Measurements from ENCODE around the gene FGB. TPM values are rescaled to one million over a fixed set of nuclear protein-coding genes. Genes with fewer than 3 reads are reported as not detected.
A peak's percentile ranks its signal among the peaks of the same experiment; 100 is the strongest.

Gene FGB
- total and polyA plus RNA-seq, 2 donors: 1.1 to 1.3 TPM

DNA sequence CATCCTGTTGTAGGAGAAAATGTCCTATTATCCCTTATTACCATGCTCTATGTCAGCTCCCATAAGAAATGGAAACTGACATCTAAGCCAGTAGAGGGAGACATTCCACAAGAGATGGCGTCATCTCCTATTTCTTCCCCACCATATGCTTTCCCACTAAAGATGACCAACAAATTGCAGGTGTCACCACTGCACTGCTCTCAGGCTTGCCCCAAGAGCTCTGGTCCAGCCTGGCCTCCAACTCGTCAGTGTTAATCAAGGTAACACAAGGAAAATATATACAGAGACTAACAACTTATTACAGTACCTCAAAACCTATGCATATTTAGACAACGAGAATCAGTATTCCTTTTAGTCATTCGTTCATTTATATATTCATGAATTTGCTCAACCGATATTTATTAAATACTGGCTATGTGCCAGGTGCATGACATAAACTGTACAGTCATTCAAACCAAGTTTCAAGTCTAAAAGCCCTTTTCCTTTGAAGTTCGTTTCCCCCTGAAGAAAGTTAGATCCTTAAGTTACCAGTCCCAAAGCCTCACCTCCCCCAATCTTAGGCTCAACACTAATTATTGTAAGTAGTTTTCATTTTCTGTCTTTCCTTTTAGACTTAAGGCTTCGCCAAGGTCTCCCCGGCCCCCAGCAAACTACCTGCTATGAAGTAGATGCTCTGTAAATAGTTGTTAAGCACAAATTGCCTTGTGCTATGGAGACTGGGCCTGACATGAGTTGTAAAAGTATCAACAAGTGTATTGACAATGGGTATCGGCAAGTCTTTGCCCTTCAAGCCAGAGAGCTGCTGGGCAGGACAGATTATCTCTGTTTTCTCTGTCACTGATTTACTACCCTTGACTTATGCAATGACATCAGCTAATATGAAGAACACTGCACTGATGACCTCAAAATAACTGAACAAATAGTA is 3.1 kb upstream of the FGB start:
- H3K36me3 ChIP-seq (ENCODE audit: control insufficient read depth in 2 of 2, insufficient read depth in 2 of 2, low read length in 1 of 2): no peaks in the 10 kb centered on the region
- H3K27ac ChIP-seq (ENCODE audit: low read depth in 1 of 2, low read length in 1 of 2): no peak overlapping the region
- no peaks in the 10 kb centered on the region for H3K9me3 ChIP-seq (ENCODE audit: control insufficient read depth in 2 of 2, insufficient read depth in 1 of 2, low read length in 1 of 2)
- peak in 2 of 9 donors; percentile 2 to 25 for DNase-seq (ENCODE audit: low read depth in 6 of 9, low spot score in 9 of 9)
- H3K27me3 ChIP-seq (ENCODE audit: control insufficient read depth in 2 of 2, insufficient read depth in 1 of 2, low read length in 1 of 2): no peaks in the 10 kb centered on the region
- 86% methylated on average over 9 of the region's 9 CpGs for WGBS
- no peaks in the 10 kb centered on the region for H3K4me1 ChIP-seq (ENCODE audit: control insufficient read depth in 2 of 2, insufficient read depth in 2 of 2, low read length in 2 of 2)
- H3K4me3 ChIP-seq (ENCODE audit: low read length in 2 of 2): no peak overlapping the region

DNA sequence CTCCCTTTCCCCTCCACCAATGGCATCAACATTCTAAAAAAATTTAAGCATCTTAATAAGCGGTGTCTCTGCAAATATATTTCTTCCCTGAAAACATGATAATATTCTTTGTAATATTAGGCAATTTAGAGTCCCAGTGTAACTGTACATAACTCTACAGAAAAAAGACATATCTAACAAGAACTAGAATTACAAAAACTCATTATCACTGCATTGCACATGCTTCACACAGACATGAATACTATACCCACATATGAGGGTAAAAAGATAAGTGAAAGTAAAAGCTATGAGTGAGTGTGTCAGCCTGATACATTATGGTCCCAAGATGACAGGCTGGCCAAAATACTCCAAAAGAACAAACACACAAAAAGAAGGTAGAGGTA is 2.4 kb upstream of the FGB start:
- Histone ChIP-seq H3K4me3 (ENCODE audit: low read length in 2 of 2) (no peak overlapping the region), H3K27me3 (ENCODE audit: control insufficient read depth in 2 of 2, insufficient read depth in 1 of 2, low read length in 1 of 2) (no peaks in the 10 kb centered on the region), H3K27ac (ENCODE audit: low read depth in 1 of 2, low read length in 1 of 2) (no peak overlapping the region), H3K9me3 (ENCODE audit: control insufficient read depth in 2 of 2, insufficient read depth in 1 of 2, low read length in 1 of 2) (no peaks in the 10 kb centered on the region), H3K4me1 (ENCODE audit: control insufficient read depth in 2 of 2, insufficient read depth in 2 of 2, low read length in 2 of 2) (no peaks in the 10 kb centered on the region), H3K36me3 (ENCODE audit: control insufficient read depth in 2 of 2, insufficient read depth in 2 of 2, low read length in 1 of 2) (no peaks in the 10 kb centered on the region)
- DNase-seq (ENCODE audit: low read depth in 6 of 9, low spot score in 9 of 9): no peak
- 99% methylated on average over 1 of the region's 1 CpG for WGBS

DNA sequence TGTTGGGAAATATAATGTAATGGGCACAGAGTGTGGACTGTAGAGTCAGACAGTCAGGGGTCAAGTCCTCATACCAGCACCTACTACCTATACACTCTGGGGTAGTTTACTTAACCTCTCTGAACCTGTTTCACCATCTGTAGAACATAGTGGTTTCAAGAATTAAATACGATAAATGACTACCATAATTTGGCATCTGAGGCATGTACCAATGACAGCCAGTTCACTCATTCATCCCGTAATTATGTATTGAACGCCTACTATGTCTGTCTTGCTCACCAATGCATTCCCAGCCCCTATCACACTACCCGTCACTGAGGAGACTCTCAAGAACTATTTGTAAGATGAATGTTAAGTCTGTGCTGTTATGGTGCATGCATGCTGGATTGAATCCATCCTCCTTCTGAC is 2.0 kb upstream of the FGB start:
- 97% methylated on average over 4 of the region's 4 CpGs for WGBS
- Histone ChIP-seq H3K9me3 (ENCODE audit: control insufficient read depth in 2 of 2, insufficient read depth in 1 of 2, low read length in 1 of 2) (no peaks in the 10 kb centered on the region), H3K4me3 (ENCODE audit: low read length in 2 of 2) (no peak overlapping the region), H3K27me3 (ENCODE audit: control insufficient read depth in 2 of 2, insufficient read depth in 1 of 2, low read length in 1 of 2) (no peaks in the 10 kb centered on the region), H3K27ac (ENCODE audit: low read depth in 1 of 2, low read length in 1 of 2) (no peak overlapping the region), H3K4me1 (ENCODE audit: control insufficient read depth in 2 of 2, insufficient read depth in 2 of 2, low read length in 2 of 2) (no peaks in the 10 kb centered on the region), H3K36me3 (ENCODE audit: control insufficient read depth in 2 of 2, insufficient read depth in 2 of 2, low read length in 1 of 2) (no peaks in the 10 kb centered on the region)
- DNase-seq (ENCODE audit: low read depth in 6 of 9, low spot score in 9 of 9): no peak

DNA sequence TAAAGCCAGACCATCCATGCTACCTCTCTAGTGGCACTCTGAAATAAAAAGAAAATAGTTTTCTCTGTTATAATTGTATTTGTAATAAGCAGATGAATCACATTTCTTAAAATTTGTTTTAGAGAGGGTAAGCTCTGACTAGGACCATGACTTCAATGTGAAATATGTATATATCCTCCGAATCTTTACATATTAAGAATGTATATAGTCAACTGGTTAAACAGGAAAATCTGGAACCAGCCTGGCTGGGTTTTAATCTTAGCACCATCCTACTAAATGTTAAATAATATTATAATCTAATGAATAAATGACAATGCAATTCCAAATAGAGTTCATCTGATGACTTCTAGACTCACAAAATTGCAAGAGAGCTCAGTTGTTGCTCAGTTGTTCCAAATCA is 1.5 kb downstream of the FGB start:
- no peak overlapping the region for H3K4me3 ChIP-seq (ENCODE audit: low read length in 2 of 2)
- WGBS: 97% methylated on average over 1 of the region's 1 CpG
- no peak overlapping the region for H3K27ac ChIP-seq (ENCODE audit: low read depth in 1 of 2, low read length in 1 of 2)
- no peaks in the 10 kb centered on the region for H3K4me1 ChIP-seq (ENCODE audit: control insufficient read depth in 2 of 2, insufficient read depth in 2 of 2, low read length in 2 of 2)
- H3K9me3 ChIP-seq (ENCODE audit: control insufficient read depth in 2 of 2, insufficient read depth in 1 of 2, low read length in 1 of 2): no peaks in the 10 kb centered on the region
- H3K27me3 ChIP-seq (ENCODE audit: control insufficient read depth in 2 of 2, insufficient read depth in 1 of 2, low read length in 1 of 2): no peaks in the 10 kb centered on the region
- DNase-seq (ENCODE audit: low read depth in 6 of 9, low spot score in 9 of 9): no peak
- no peaks in the 10 kb centered on the region for H3K36me3 ChIP-seq (ENCODE audit: control insufficient read depth in 2 of 2, insufficient read depth in 2 of 2, low read length in 1 of 2)

DNA sequence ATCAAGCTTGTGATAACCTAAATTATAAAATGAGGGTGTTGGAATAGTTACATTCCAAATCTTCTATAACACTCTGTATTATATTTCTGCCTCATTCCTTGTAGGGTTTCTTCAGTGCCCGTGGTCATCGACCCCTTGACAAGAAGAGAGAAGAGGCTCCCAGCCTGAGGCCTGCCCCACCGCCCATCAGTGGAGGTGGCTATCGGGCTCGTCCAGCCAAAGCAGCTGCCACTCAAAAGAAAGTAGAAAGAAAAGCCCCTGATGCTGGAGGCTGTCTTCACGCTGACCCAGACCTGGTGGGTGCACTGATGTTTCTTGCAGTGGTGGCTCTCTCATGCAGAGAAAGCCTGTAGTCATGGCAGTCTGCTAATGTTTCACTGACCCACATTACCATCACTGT is 2.9 kb downstream of the FGB start:
- 93% methylated on average over 6 of the region's 6 CpGs for WGBS
- Histone ChIP-seq H3K4me1 (ENCODE audit: control insufficient read depth in 2 of 2, insufficient read depth in 2 of 2, low read length in 2 of 2) (no peaks in the 10 kb centered on the region), H3K27me3 (ENCODE audit: control insufficient read depth in 2 of 2, insufficient read depth in 1 of 2, low read length in 1 of 2) (no peaks in the 10 kb centered on the region), H3K4me3 (ENCODE audit: low read length in 2 of 2) (no peak overlapping the region), H3K27ac (ENCODE audit: low read depth in 1 of 2, low read length in 1 of 2) (no peak overlapping the region), H3K36me3 (ENCODE audit: control insufficient read depth in 2 of 2, insufficient read depth in 2 of 2, low read length in 1 of 2) (no peaks in the 10 kb centered on the region), H3K9me3 (ENCODE audit: control insufficient read depth in 2 of 2, insufficient read depth in 1 of 2, low read length in 1 of 2) (no peaks in the 10 kb centered on the region)
- DNase-seq (ENCODE audit: low read depth in 6 of 9, low spot score in 9 of 9): no peak

DNA sequence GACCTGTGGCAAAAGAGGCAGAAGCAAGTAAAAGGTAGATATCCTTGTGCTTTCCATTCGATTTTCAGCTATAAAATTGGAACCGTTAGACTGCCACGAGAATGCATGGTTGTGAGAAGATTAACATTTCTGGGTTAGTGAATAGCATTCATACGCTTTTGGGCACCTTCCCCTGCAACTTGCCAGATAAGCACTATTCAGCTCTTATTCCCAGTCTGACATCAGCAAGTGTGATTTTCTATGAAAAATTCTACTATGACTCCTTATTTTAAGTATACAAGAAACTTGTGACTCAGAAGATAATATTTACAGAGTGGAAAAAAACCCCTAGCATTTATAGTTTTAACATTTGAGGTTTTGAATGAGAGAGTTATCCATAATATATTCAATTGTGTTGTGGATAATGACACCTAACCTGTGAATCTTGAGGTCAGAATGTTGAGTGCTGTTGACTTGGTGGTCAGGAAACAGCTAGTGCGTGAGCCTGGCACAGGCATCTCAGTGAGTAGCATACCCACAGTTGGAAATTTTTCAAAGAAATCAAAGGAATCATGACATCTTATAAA is 3.9 kb downstream of the FGB start:
- Histone ChIP-seq H3K36me3 (ENCODE audit: control insufficient read depth in 2 of 2, insufficient read depth in 2 of 2, low read length in 1 of 2) (no peaks in the 10 kb centered on the region), H3K4me1 (ENCODE audit: control insufficient read depth in 2 of 2, insufficient read depth in 2 of 2, low read length in 2 of 2) (no peaks in the 10 kb centered on the region), H3K9me3 (ENCODE audit: control insufficient read depth in 2 of 2, insufficient read depth in 1 of 2, low read length in 1 of 2) (no peaks in the 10 kb centered on the region), H3K27ac (ENCODE audit: low read depth in 1 of 2, low read length in 1 of 2) (no peak overlapping the region), H3K27me3 (ENCODE audit: control insufficient read depth in 2 of 2, insufficient read depth in 1 of 2, low read length in 1 of 2) (no peaks in the 10 kb centered on the region), H3K4me3 (ENCODE audit: low read length in 2 of 2) (no peak overlapping the region)
- DNase-seq (ENCODE audit: low read depth in 6 of 9, low spot score in 9 of 9): no peak
- 93% methylated on average over 5 of the region's 5 CpGs for WGBS

DNA sequence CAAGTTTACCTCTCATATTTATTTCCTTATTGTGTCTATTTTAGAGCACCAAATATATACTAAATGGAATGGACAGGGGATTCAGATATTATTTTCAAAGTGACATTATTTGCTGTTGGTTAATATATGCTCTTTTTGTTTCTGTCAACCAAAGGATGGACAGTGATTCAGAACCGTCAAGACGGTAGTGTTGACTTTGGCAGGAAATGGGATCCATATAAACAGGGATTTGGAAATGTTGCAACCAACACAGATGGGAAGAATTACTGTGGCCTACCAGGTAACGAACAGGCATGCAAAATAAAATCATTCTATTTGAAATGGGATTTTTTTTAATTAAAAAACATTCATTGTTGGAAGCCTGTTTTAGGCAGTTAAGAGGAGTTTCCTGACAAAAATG is 6.2 kb downstream of the FGB start:
- WGBS: 50% methylated on average over 3 of the region's 3 CpGs

DNA sequence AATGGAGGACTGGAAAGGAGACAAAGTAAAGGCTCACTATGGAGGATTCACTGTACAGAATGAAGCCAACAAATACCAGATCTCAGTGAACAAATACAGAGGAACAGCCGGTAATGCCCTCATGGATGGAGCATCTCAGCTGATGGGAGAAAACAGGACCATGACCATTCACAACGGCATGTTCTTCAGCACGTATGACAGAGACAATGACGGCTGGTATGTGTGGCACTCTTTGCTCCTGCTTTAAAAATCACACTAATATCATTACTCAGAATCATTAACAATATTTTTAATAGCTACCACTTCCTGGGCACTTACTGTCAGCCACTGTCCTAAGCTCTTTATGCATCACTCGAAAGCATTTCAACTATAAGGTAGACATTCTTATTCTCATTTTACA is 6.8 kb downstream of the FGB start:
- no peaks in the 10 kb centered on the region for H3K36me3 ChIP-seq (ENCODE audit: control insufficient read depth in 2 of 2, insufficient read depth in 2 of 2, low read length in 1 of 2)
- H3K4me1 ChIP-seq (ENCODE audit: control insufficient read depth in 2 of 2, insufficient read depth in 2 of 2, low read length in 2 of 2): no peaks in the 10 kb centered on the region
- H3K9me3 ChIP-seq (ENCODE audit: control insufficient read depth in 2 of 2, insufficient read depth in 1 of 2, low read length in 1 of 2): no peaks in the 10 kb centered on the region
- no peak overlapping the region for H3K4me3 ChIP-seq (ENCODE audit: low read length in 2 of 2)
- H3K27ac ChIP-seq (ENCODE audit: low read depth in 1 of 2, low read length in 1 of 2): no peak overlapping the region
- 95% methylated on average over 5 of the region's 5 CpGs for WGBS
- no peak for DNase-seq (ENCODE audit: low read depth in 6 of 9, low spot score in 9 of 9)
- H3K27me3 ChIP-seq (ENCODE audit: control insufficient read depth in 2 of 2, insufficient read depth in 1 of 2, low read length in 1 of 2): no peaks in the 10 kb centered on the region

More for the DNA sequence above, 6.2 kb downstream of the FGB start:
- Histone ChIP-seq H3K27me3 (ENCODE audit: control insufficient read depth in 2 of 2, insufficient read depth in 1 of 2, low read length in 1 of 2) (no peaks in the 10 kb centered on the region), H3K36me3 (ENCODE audit: control insufficient read depth in 2 of 2, insufficient read depth in 2 of 2, low read length in 1 of 2) (no peaks in the 10 kb centered on the region), H3K4me3 (ENCODE audit: low read length in 2 of 2) (no peak overlapping the region), H3K27ac (ENCODE audit: low read depth in 1 of 2, low read length in 1 of 2) (no peak overlapping the region), H3K4me1 (ENCODE audit: control insufficient read depth in 2 of 2, insufficient read depth in 2 of 2, low read length in 2 of 2) (no peaks in the 10 kb centered on the region), H3K9me3 (ENCODE audit: control insufficient read depth in 2 of 2, insufficient read depth in 1 of 2, low read length in 1 of 2) (no peaks in the 10 kb centered on the region)
- DNase-seq (ENCODE audit: low read depth in 6 of 9, low spot score in 9 of 9): no peak

DNA sequence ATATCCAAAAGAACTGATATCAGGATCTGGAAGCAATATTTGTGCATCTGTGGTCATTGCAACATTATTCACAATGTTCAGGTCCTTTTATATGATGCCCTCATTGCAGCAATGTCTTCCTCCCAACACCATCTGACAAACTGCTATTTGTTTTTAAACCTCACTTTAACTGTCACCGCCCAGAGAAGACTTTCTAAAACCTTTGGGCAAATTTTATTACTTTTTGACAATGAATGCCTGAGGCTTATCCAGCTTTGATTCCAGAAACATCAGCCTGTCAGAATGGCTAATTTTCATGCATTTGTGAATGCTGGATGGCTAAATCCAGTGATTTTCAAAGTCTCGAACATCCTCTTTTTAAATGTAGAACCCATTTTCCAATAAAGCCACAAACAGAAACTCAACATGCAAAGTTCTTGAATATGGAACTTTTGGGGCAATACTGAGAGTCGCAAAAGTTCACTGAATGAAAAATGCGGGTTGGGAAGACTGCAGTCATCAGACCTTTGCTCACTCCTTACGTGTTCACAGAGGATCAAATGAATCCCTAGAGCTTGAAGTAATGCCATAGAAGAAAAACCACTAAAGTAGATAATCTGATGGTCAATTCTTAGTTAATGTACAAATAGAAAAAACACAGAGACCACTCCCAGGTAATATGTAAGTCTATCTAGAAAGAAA is 10.5 kb downstream of the FGB start:
- H3K27ac ChIP-seq (ENCODE audit: low read depth in 1 of 2, low read length in 1 of 2): no peak overlapping the region
- H3K36me3 ChIP-seq (ENCODE audit: control insufficient read depth in 2 of 2, insufficient read depth in 2 of 2, low read length in 1 of 2): no peaks in the 10 kb centered on the region
- no peak for DNase-seq (ENCODE audit: low read depth in 6 of 9, low spot score in 9 of 9)
- WGBS: 95% methylated on average over 5 of the region's 5 CpGs
- H3K4me3 ChIP-seq (ENCODE audit: low read length in 2 of 2): no peak overlapping the region
- no peaks in the 10 kb centered on the region for H3K9me3 ChIP-seq (ENCODE audit: control insufficient read depth in 2 of 2, insufficient read depth in 1 of 2, low read length in 1 of 2)
- H3K4me1 ChIP-seq (ENCODE audit: control insufficient read depth in 2 of 2, insufficient read depth in 2 of 2, low read length in 2 of 2): no peaks in the 10 kb centered on the region
- H3K27me3 ChIP-seq (ENCODE audit: control insufficient read depth in 2 of 2, insufficient read depth in 1 of 2, low read length in 1 of 2): no peaks in the 10 kb centered on the region

Data from thymus (tissue), 11 donors.